ENCODE measurements around the gene DNMT1.

DNA sequence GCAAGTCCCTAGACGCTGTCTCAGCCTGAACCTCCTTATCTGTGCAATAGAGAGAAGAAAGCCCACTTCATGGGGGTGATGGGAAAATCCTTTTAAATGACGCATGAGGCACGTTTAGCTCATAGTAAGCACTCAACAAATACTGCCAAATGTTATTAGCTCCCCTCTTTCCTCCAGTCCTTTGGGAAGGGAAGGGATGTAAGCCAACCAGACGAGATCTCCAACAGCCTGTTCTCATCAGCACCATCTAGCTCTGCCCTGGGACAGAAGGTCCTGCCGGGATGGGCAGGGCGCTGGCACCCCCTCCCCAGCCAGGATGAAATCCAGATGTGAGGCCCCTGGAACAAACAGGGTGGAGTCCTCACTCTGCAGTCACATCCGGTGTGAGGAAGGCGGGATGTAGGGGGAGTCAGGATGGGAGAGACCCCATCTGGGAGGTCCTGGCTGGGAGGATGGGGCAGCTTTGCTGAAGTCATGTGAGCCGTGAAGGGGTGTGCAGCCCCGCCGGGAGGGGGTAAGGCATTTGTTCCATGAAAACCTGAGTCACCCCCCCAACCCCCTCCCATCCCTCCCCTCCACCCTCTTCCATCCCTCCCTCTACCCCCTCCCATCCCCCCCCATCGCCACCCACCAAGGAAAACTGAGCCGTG, 31.7 kb upstream of the DNMT1 start:
- TF ChIP-seq CEBPB (IDR thresholded peaks at IDR 0.05) (no peak), ZBTB7A (IDR thresholded peaks at IDR 0.05; ENCODE audit: low read depth) (no peak), CREB1 (IDR thresholded peaks at IDR 0.05; ENCODE audit: low read depth) (no peak)
- TF ChIP-seq, protein P1, sequence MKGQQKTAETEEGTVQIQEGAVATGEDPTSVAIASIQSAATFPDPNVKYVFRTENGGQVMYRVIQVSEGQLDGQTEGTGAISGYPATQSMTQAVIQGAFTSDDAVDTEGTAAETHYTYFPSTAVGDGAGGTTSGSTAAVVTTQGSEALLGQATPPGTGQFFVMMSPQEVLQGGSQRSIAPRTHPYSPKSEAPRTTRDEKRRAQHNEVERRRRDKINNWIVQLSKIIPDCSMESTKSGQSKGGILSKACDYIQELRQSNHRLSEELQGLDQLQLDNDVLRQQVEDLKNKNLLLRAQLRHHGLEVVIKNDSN (IDR thresholded peaks at IDR 0.05) = no peak
- TF ChIP-seq, protein P2, sequence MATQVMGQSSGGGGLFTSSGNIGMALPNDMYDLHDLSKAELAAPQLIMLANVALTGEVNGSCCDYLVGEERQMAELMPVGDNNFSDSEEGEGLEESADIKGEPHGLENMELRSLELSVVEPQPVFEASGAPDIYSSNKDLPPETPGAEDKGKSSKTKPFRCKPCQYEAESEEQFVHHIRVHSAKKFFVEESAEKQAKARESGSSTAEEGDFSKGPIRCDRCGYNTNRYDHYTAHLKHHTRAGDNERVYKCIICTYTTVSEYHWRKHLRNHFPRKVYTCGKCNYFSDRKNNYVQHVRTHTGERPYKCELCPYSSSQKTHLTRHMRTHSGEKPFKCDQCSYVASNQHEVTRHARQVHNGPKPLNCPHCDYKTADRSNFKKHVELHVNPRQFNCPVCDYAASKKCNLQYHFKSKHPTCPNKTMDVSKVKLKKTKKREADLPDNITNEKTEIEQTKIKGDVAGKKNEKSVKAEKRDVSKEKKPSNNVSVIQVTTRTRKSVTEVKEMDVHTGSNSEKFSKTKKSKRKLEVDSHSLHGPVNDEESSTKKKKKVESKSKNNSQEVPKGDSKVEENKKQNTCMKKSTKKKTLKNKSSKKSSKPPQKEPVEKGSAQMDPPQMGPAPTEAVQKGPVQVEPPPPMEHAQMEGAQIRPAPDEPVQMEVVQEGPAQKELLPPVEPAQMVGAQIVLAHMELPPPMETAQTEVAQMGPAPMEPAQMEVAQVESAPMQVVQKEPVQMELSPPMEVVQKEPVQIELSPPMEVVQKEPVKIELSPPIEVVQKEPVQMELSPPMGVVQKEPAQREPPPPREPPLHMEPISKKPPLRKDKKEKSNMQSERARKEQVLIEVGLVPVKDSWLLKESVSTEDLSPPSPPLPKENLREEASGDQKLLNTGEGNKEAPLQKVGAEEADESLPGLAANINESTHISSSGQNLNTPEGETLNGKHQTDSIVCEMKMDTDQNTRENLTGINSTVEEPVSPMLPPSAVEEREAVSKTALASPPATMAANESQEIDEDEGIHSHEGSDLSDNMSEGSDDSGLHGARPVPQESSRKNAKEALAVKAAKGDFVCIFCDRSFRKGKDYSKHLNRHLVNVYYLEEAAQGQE (IDR thresholded peaks at IDR 0.05; ENCODE audit: low read depth) = no peak

All from Ishikawa (cell line).